AG04449 (cell line): ENCODE data around the gene VEGFB.

Source experiments
- CTCF ChIA-PET: fragments of 350-600 bp; formaldehyde crosslinking; extraction: SDS; loops from one replicate; lab custom pipeline; 2021; ENCODE audit warnings: antibody characterized with exemption; lab: Yijun Ruan, JAX
- POLR2A ChIA-PET: fragments of 400-600, 350-600 bp; formaldehyde crosslinking; extraction: SDS; loops from one replicate; lab custom pipeline; 2020; ENCODE audit warnings: antibody characterized with exemption, inconsistent platforms; lab: Yijun Ruan, JAX
- DNase-seq: peaks from one replicate; pipeline ENCODE4 v3.0.0-alpha.2; 2010; ENCODE audit warnings: low read depth, low spot score
- H3K4me3 ChIP-seq: 2 replicates; pipeline ENCODE4 v1.5.1; 2011; ENCODE audit warnings: low read depth, mild to moderate bottlenecking, control low read depth, low read length
- CTCF ChIP-seq: IDR thresholded peaks from one replicate; pipeline ENCODE4 v1.5.1; 2011; ENCODE audit warnings: mild to moderate bottlenecking, moderate library complexity, low read length, control low read depth, inconsistent platforms; ENCODE audit not compliant: insufficient read depth; ENCODE audit errors: missing control alignments

Gene VEGFB

GRCh38 chr11:64231546-64231945, 2.8 kb upstream of the VEGFB start:
- no peak for DNase-seq
- no peak for TF ChIP-seq CTCF
- H3K4me3 ChIP-seq, result no peak overlapping the region; the same call in 1 of the 2 replicates
- ChIA-PET POLR2A (interaction anchor here (0.7 to 0.9 kb wide), 2 partner anchors 10 to 18 kb away, joined by 3 read pairs; no protein-coding TSS in a partner anchor), CTCF (interaction anchor here (1.1 to 3.2 kb wide), 4 partner anchors 20 to 71 kb away, joined by 3 to 12 read pairs (median 8); partner anchors contain the start of genes FERMT3 and PLCB3)

GRCh38 chr11:64232182-64232966, 2.0 kb upstream of the VEGFB start:
- ChIA-PET POLR2A (interaction anchor here (0.7 to 1.1 kb wide), 3 partner anchors 9 to 17 kb away, joined by 3 to 5 read pairs (median 3); no protein-coding TSS in a partner anchor), CTCF (interaction anchor here (0.9 to 3.2 kb wide), 6 partner anchors 9 to 70 kb away, joined by 3 to 12 read pairs (median 6); partner anchors contain the start of genes FERMT3, FKBP2 and PLCB3)
- TF ChIP-seq CTCF, result no peak
- DNase-seq, result no peak
- no peak overlapping the region for H3K4me3 ChIP-seq

GRCh38 chr11:64232967-64233315, 1.4 kb upstream of the VEGFB start:
- H3K4me3 ChIP-seq, result no peak overlapping the region
- no peak for DNase-seq
- CTCF ChIA-PET, result interaction anchor here (0.9 to 2.0 kb wide), 4 partner anchors 8 to 29 kb away, joined by 3 to 12 read pairs (median 4); partner anchors contain the start of genes FERMT3, FKBP2 and PLCB3
- POLR2A ChIA-PET, result interaction anchor here (0.6 to 1.1 kb wide), 2 partner anchors 13 to 177 kb away, joined by 3 to 5 read pairs; no protein-coding TSS in a partner anchor
- TF ChIP-seq CTCF, result no peak

- H3K4me3 ChIP-seq, result peak overlapping the region; percentile 66
- CTCF ChIA-PET, result interaction anchor here (1.0 kb wide), 1 partner anchor 31 kb away, joined by 4 read pairs; no protein-coding TSS in a partner anchor
- no peak for TF ChIP-seq CTCF
- POLR2A ChIA-PET, result no interaction called here
- no peak for DNase-seq
Measured at GRCh38 chr11:64234647-64235379, 429 bp downstream of the VEGFB start.

GRCh38 chr11:64235437-64236161, 1.2 kb downstream of the VEGFB start:
- no peak for DNase-seq
- no peak for TF ChIP-seq CTCF
- CTCF ChIA-PET, result interaction anchor here (1.0 to 3.8 kb wide), 5 partner anchors 10 to 68 kb away, joined by 3 to 25 read pairs (median 4); partner anchors contain the start of gene PLCB3
- POLR2A ChIA-PET, result interaction anchor here (0.7 to 0.9 kb wide), 2 partner anchors 11 to 88 kb away, joined by 3 read pairs; no protein-coding TSS in a partner anchor
- H3K4me3 ChIP-seq, result peak overlapping the region; percentile 66
